T-helper 2 cell treated with Interferon-gamma antibody and Interleukin-4, amounts not matched to agents 100 ng/mL and 5 ng/mL, for 36 hours (primary cell): ENCODE measurements around the gene CTNNBIP1. TPM values are rescaled to one million over a fixed set of nuclear protein-coding genes. Genes with fewer than 3 reads are reported as not detected.

Experiments used
- intact Hi-C: fragments of 100-400 bp; cut with micrococcal nuclease; formaldehyde crosslinking; loops from one replicate; pipeline ENCODE4 v1.15.1; 2023
- total RNA-seq: library from RNA; stranded (reverse); gene quantifications from 2 replicates; pipeline ENCODE4 v1.2.3, GENCODE V29; 2022

CTNNBIP1 gene
- total RNA-seq, 1 donor from 2014 or later, result 10.2 TPM

GRCh38 chr1:9859281-9860014, 50.6 kb downstream of the CTNNBIP1 start:
- intact Hi-C loops, result no loop called here

GRCh38 chr1:9858293-9859035, 51.6 kb downstream of the CTNNBIP1 start:
- intact Hi-C loops, result no loop called here

GRCh38 chr1:9855186-9855585, 54.9 kb downstream of the CTNNBIP1 start:
- intact Hi-C loops, result no loop called here

GRCh38 chr1:9853249-9853595, 56.8 kb downstream of the CTNNBIP1 start:
- intact Hi-C loops, result no loop called here

GRCh38 chr1:9852410-9853248, 57.4 kb downstream of the CTNNBIP1 start:
- intact Hi-C loops, result no loop called here

- intact Hi-C loops, result no loop called here
Measured at GRCh38 chr1:9852004-9852403, 58.1 kb downstream of the CTNNBIP1 start.

GRCh38 chr1:9850442-9851162, 59.5 kb downstream of the CTNNBIP1 start:
- intact Hi-C loops, result no loop called here

- intact Hi-C loops, result no loop called here
Measured at GRCh38 chr1:9849691-9850441, 60.2 kb downstream of the CTNNBIP1 start.

GRCh38 chr1:9848022-9848421, 62.0 kb downstream of the CTNNBIP1 start:
- intact Hi-C loops, result no loop called here

- intact Hi-C loops, result no loop called here
Measured at GRCh38 chr1:9847269-9847668, 62.8 kb downstream of the CTNNBIP1 start.

GRCh38 chr1:9846611-9847171, 63.4 kb downstream of the CTNNBIP1 start:
- intact Hi-C loops, result no loop called here

GRCh38 chr1:9845914-9846313, 64.2 kb downstream of the CTNNBIP1 start:
- intact Hi-C loops, result no loop called here

- intact Hi-C loops, result no loop called here
Measured at GRCh38 chr1:9844756-9845155, 65.3 kb downstream of the CTNNBIP1 start.

GRCh38 chr1:9844106-9844505, 66.0 kb downstream of the CTNNBIP1 start:
- intact Hi-C loops, result no loop called here

- intact Hi-C loops, result no loop called here
Measured at GRCh38 chr1:9843576-9843945, 66.5 kb downstream of the CTNNBIP1 start.

- intact Hi-C loops, result no loop called here
Measured at GRCh38 chr1:9842781-9843575, 67.1 kb downstream of the CTNNBIP1 start.

GRCh38 chr1:9842073-9842711, 67.9 kb downstream of the CTNNBIP1 start:
- intact Hi-C loops, result no loop called here

GRCh38 chr1:9841460-9841859, 68.6 kb downstream of the CTNNBIP1 start:
- intact Hi-C loops, result no loop called here

- intact Hi-C loops, result no loop called here
Measured at GRCh38 chr1:9840176-9840575, 69.9 kb downstream of the CTNNBIP1 start.
